Stimulated activated CD4-positive, alpha-beta T cell treated with anti-CD3 and anti-CD28 coated beads, Interleukin-1b, Interleukin-23, amount 100 ng/mL, for 4 hours (primary cell): ENCODE measurements around the gene BCAR3.
A peak's percentile ranks its signal among the peaks of the same experiment; 100 is the strongest.

Experiments
- DNase-seq, 2 donors: peaks; one replicate each; pipeline ENCODE4 v3.0.0-alpha.2; 2020; ENCODE audit warnings: low read depth in 2 of 2

The BCAR3 gene

GRCh38 chr1:93638307-93638847, 43.3 kb downstream of the BCAR3 start:
- no peak for DNase-seq

- no peak for DNase-seq
Measured at GRCh38 chr1:93636712-93637111, 44.9 kb downstream of the BCAR3 start.

- DNase-seq, result no peak
Measured at GRCh38 chr1:93635614-93636543, 45.8 kb downstream of the BCAR3 start.

- DNase-seq, result no peak
Measured at GRCh38 chr1:93633313-93633712, 48.3 kb downstream of the BCAR3 start.

GRCh38 chr1:93631626-93632365, 49.8 kb downstream of the BCAR3 start:
- no peak for DNase-seq

GRCh38 chr1:93630168-93630567, 51.5 kb downstream of the BCAR3 start:
- no peak for DNase-seq

GRCh38 chr1:93629101-93630059, 52.3 kb downstream of the BCAR3 start:
- DNase-seq, result peak in 1 of 2 donors; percentile 42

- no peak for DNase-seq
Measured at GRCh38 chr1:93628681-93629080, 53.0 kb downstream of the BCAR3 start.

- DNase-seq, result no peak
Measured at GRCh38 chr1:93625582-93626327, 55.9 kb downstream of the BCAR3 start.

GRCh38 chr1:93623875-93624274, 57.8 kb downstream of the BCAR3 start:
- no peak for DNase-seq

- DNase-seq, result no peak
Measured at GRCh38 chr1:93623436-93623835, 58.2 kb downstream of the BCAR3 start.

- DNase-seq, result no peak
Measured at GRCh38 chr1:93621246-93621645, 60.4 kb downstream of the BCAR3 start.

- DNase-seq, result no peak
Measured at GRCh38 chr1:93620841-93621210, 60.8 kb downstream of the BCAR3 start.

- DNase-seq, result no peak
Measured at GRCh38 chr1:93620172-93620840, 61.3 kb downstream of the BCAR3 start.

GRCh38 chr1:93619507-93620171, 62.0 kb downstream of the BCAR3 start:
- no peak for DNase-seq

- DNase-seq, result no peak
Measured at GRCh38 chr1:93617670-93618499, 63.8 kb downstream of the BCAR3 start.

GRCh38 chr1:93616996-93617669, 64.5 kb downstream of the BCAR3 start:
- DNase-seq, result no peak
